Uterus (tissue), 4 donors: Measurements from ENCODE around the gene CHD1L. TPM values are rescaled to one million over a fixed set of nuclear protein-coding genes. Genes with fewer than 3 reads are reported as not detected.
A peak's percentile ranks its signal among the peaks of the same experiment; 100 is the strongest.
"Not testable (repeated sequence)": the region's sequence is repeated elsewhere in the genome, so short reads cannot be mapped to it uniquely, and the experiment has no call there.

ENCODE experiments used
- DNase-seq, 2 donors: peaks; one replicate each; pipeline ENCODE4 v3.0.0-alpha.2; 2019 to 2020
- H3K27ac ChIP-seq, 2 donors: fragments of 200-600 bp; sonication (generic); 1 replicate in 1 of 2; 2 replicates in 1 of 2; pipeline ENCODE4 v1.5.1; 2016 to 2018
- H3K27me3 ChIP-seq, 2 donors: fragments of 200-600 bp; sonication (generic); one replicate each; pipeline ENCODE4 v1.5.1; 2018 to 2019; ENCODE audit warnings: control low read depth in 1 of 2
- H3K36me3 ChIP-seq, 2 donors: fragments of 200-600 bp; sonication (generic); one replicate each; pipeline ENCODE4 v1.5.1; 2019; ENCODE audit warnings: control low read depth in 1 of 2
- H3K4me1 ChIP-seq, 2 donors: fragments of 200-600 bp; sonication (generic); one replicate each; pipeline ENCODE4 v1.5.1; 2018 to 2019; ENCODE audit warnings: control low read depth in 1 of 2
- H3K4me3 ChIP-seq, 2 donors: fragments of 200-600 bp; sonication (generic); 1 replicate in 1 of 2; 2 replicates in 1 of 2; pipeline ENCODE4 v1.5.1; 2018 to 2019; ENCODE audit warnings: mild to moderate bottlenecking in 1 of 2
- H3K9me3 ChIP-seq, 2 donors: fragments of 200-600 bp; sonication (generic); one replicate each; pipeline ENCODE4 v1.5.1; 2019; ENCODE audit warnings: control low read depth in 1 of 2
- CTCF ChIP-seq, 4 experiments: fragments of 200-600 bp in 2 of 4; fragments of 450-650 bp in 2 of 4; sonication (generic) in 2 of 4; IDR thresholded peaks; one replicate each; pipeline ENCODE4 v1.5.1; 2016 to 2019; ENCODE audit warnings: antibody characterized with exemption in 4 of 4, mild to moderate bottlenecking in 2 of 4, moderate library complexity in 1 of 4
- POLR2A ChIP-seq, 2 donors: fragments of 450-650 bp; IDR thresholded peaks; one replicate each; pipeline ENCODE4 v1.6.1; 2016; ENCODE audit warnings: antibody characterized with exemption in 2 of 2, mild to moderate bottlenecking in 1 of 2, moderate library complexity in 1 of 2
- intact Hi-C: fragments of 100-400 bp; cut with DNase I; formaldehyde crosslinking; loops from one replicate; pipeline ENCODE4 v1.15.1; 2023; ENCODE audit warnings: low total_unique reads
- total RNA-seq, 4 donors: library from RNA; depleted of rRNA in 3 of 4; stranded (reverse); fragments of >200 nt in 3 of 4; gene quantifications; one replicate each; pipeline versions ENCODE4 v1.1.0 to v1.2.4, GENCODE V29; 2014 to 2023
- donor health status: DM: yes; HTN: yes; CAD: no.

Gene CHD1L
- total RNA-seq, 4 donors from 2014 or later, result 23.5 to 41.3 (median 39.5) TPM

- intact Hi-C loops, result no loop called here
- Histone ChIP-seq H3K27me3 (no peaks in the 10 kb centered on the region), H3K36me3 (no peaks in the 10 kb centered on the region), H3K27ac (no peak overlapping the region), H3K4me1 (no peaks in the 10 kb centered on the region), H3K4me3 (no peak overlapping the region), H3K9me3 (no peaks in the 10 kb centered on the region)
- no peak for DNase-seq
- no peak for TF ChIP-seq CTCF (IDR thresholded peaks at IDR 0.05)
- no peak for TF ChIP-seq POLR2A (IDR thresholded peaks at IDR 0.05)
These were observed 3.3 kb upstream of the CHD1L start for GRCh38 chr1:147238925-147239820.

- not testable (repeated sequence) for H3K27me3 ChIP-seq, DNase-seq, H3K4me1 ChIP-seq, H3K27ac ChIP-seq, H3K4me3 ChIP-seq, H3K36me3 ChIP-seq, H3K9me3 ChIP-seq
- intact Hi-C loops, result loop anchor here (5.0 kb wide), 1 partner anchor 68 kb away; the partner anchor contains the start of gene PRKAB2
These were observed 2.3 kb upstream of the CHD1L start for GRCh38 chr1:147240131-147240721.

DNA sequence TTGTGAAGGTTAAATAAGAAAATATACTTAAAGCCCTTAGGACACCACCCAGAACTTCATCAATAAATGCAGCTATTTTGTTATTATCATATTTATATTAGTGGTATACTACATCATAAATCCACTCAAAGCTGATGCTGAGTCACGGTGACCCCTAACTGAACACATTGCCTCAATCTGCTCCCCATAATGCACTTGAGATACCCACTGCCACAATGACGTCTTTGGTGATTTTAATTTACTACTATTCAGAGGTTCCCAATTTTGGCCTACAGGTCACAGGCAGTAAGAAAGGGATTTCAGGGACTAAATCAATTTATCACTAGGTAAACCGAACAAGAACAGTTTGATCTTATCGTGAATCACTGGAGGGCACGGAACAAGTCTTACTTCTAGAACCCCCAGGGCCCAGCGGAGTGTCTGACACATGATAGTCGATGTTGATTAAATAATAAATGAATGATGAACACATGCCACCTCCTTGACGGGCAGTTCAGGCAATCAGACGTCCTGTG is 493 bp upstream of the CHD1L start:
- H3K27ac ChIP-seq, result peak overlapping the region; percentile 93 to 96
- no peaks in the 10 kb centered on the region for H3K9me3 ChIP-seq
- H3K4me1 ChIP-seq, result no peaks in the 10 kb centered on the region
- intact Hi-C loops, result loop anchor here (5.0 kb wide), 1 partner anchor 70 kb away; the partner anchor contains the start of gene PRKAB2
- no peaks in the 10 kb centered on the region for H3K36me3 ChIP-seq
- no peaks in the 10 kb centered on the region for H3K27me3 ChIP-seq
- TF ChIP-seq CTCF (IDR thresholded peaks at IDR 0.05) (no peak), POLR2A (IDR thresholded peaks at IDR 0.05) (no peak)
- no peak for DNase-seq
- peak overlapping the region; percentile 67 to 81 for H3K4me3 ChIP-seq

GRCh38 chr1:147243228-147243685 is 773 bp downstream of the CHD1L start:
- Histone ChIP-seq H3K27me3 (no peaks in the 10 kb centered on the region), H3K27ac (peak overlapping the region; percentile 93 to 96)
- DNase-seq, result peak in 1 of 2 donors; percentile 26

More at GRCh38 chr1:147243228-147243685, 773 bp downstream of the CHD1L start:
- no peak for TF ChIP-seq CTCF (IDR thresholded peaks at IDR 0.05)
- TF ChIP-seq POLR2A (IDR thresholded peaks at IDR 0.05), result no peak
- no peaks in the 10 kb centered on the region for H3K9me3 ChIP-seq
- H3K4me1 ChIP-seq, result no peaks in the 10 kb centered on the region
- peak overlapping the region; percentile 67 to 81 for H3K4me3 ChIP-seq
- no peaks in the 10 kb centered on the region for H3K36me3 ChIP-seq
- intact Hi-C loops, result loop anchor here (5.0 kb wide), 1 partner anchor 71 kb away; the partner anchor contains the start of gene PRKAB2
